CD14-positive monocyte (primary cell): ENCODE measurements around the gene CCDC170. TPM values are rescaled to one million over a fixed set of nuclear protein-coding genes. Genes with fewer than 3 reads are reported as not detected.

Source experiments
- DNase-seq, 3 donors: peaks; one replicate each; pipeline ENCODE4 v3.0.0-alpha.2; 2011 to 2022
- H2AFZ ChIP-seq: 2 replicates; pipeline ENCODE4 v1.6.0; 2012; ENCODE audit warnings: mild to moderate bottlenecking, low read depth, low read length, inconsistent platforms; ENCODE audit not compliant: insufficient read depth, poor library complexity, severe bottlenecking
- H3K27ac ChIP-seq, 2 donors: 1 replicate in 1 of 2; 2 replicates in 1 of 2; pipeline ENCODE4 v1.5.1; 2012 to 2013; ENCODE audit warnings: low read length in 2 of 2, control low read depth in 1 of 2, inconsistent platforms in 1 of 2, low read depth in 1 of 2, mild to moderate bottlenecking in 1 of 2
- H3K27me3 ChIP-seq, 2 donors: one replicate each; pipeline versions ENCODE4 v1.6.0 to v1.6.1; 2011 to 2013; ENCODE audit warnings: low read length in 2 of 2; ENCODE audit not compliant: control insufficient read depth in 2 of 2, insufficient read depth in 2 of 2
- H3K36me3 ChIP-seq, 2 donors: replicated peaks in 1 of 2; 1 replicate in 1 of 2; 2 replicates in 1 of 2; pipeline versions ENCODE4 v1.5.1 to v1.6.1; 2012 to 2013; ENCODE audit warnings: low read length in 2 of 2, control low read depth in 1 of 2, inconsistent platforms in 1 of 2, mild to moderate bottlenecking in 1 of 2; ENCODE audit not compliant: insufficient read depth in 2 of 2, control insufficient read depth in 1 of 2
- H3K4me1 ChIP-seq, 2 donors: 1 replicate in 1 of 2; 2 replicates in 1 of 2; pipeline versions ENCODE4 v1.5.1 to v1.6.1; 2012 to 2013; ENCODE audit warnings: low read length in 2 of 2, control low read depth in 1 of 2, inconsistent platforms in 1 of 2, mild to moderate bottlenecking in 1 of 2, moderate library complexity in 1 of 2; ENCODE audit not compliant: insufficient read depth in 2 of 2, control insufficient read depth in 1 of 2
- H3K4me2 ChIP-seq: replicated peaks from 2 replicates; pipeline ENCODE3; 2012; ENCODE audit warnings: low read length, moderate library complexity, mild to moderate bottlenecking; ENCODE audit not compliant: poor library complexity, severe bottlenecking; ENCODE audit errors: extremely low read depth
- H3K4me3 ChIP-seq, 3 experiments: fragments of 200-600 bp in 1 of 3; sonication (generic) in 1 of 3; replicated peaks in 1 of 3; 1 replicate in 2 of 3; 2 replicates in 1 of 3; pipeline ENCODE4 v1.5.1; 2011 to 2013; ENCODE audit warnings: low read length in 3 of 3, mild to moderate bottlenecking in 3 of 3, control low read depth in 2 of 3, low read depth in 2 of 3, inconsistent platforms in 1 of 3, moderate library complexity in 1 of 3
- H3K79me2 ChIP-seq: 2 replicates; pipeline ENCODE4 v1.6.0; 2012; ENCODE audit warnings: mild to moderate bottlenecking, control low read depth, inconsistent platforms, low read length, moderate library complexity; ENCODE audit not compliant: insufficient read depth
- H3K9ac ChIP-seq: 2 replicates; pipeline ENCODE4 v1.6.0; 2017; ENCODE audit warnings: low read length, mild to moderate bottlenecking; ENCODE audit not compliant: insufficient read depth, poor library complexity, severe bottlenecking
- H3K9me3 ChIP-seq, 2 donors: replicated peaks in 1 of 2; 1 replicate in 1 of 2; 2 replicates in 1 of 2; pipeline versions ENCODE4 v1.5.1 to v1.6.1; 2012 to 2013; ENCODE audit warnings: low read length in 2 of 2, control low read depth in 1 of 2; ENCODE audit not compliant: control insufficient read depth in 1 of 2, insufficient read depth in 1 of 2
- H4K20me1 ChIP-seq: 2 replicates; pipeline ENCODE4 v1.6.0; 2012; ENCODE audit warnings: mild to moderate bottlenecking, low read length, control low read depth, moderate library complexity; ENCODE audit not compliant: insufficient read depth
- H3K27ac Mint-ChIP-seq, 7 donors: one replicate each; pipeline ENCODE4 v1.8.0; 2020; ENCODE audit warnings: mild to moderate bottlenecking in 7 of 7, mixed read lengths in 7 of 7, moderate library complexity in 6 of 7, inconsistent platforms in 2 of 7
- H3K27me3 Mint-ChIP-seq, 3 donors: one replicate each; pipeline ENCODE4 v1.8.0; 2021 to 2022; ENCODE audit warnings: low read depth in 3 of 3, mild to moderate bottlenecking in 3 of 3, mixed read lengths in 3 of 3, moderate library complexity in 3 of 3, inconsistent platforms in 1 of 3
- H3K36me3 Mint-ChIP-seq, 2 donors: one replicate each; pipeline ENCODE4 v1.8.0; 2020; ENCODE audit warnings: mixed read lengths in 2 of 2, inconsistent platforms in 1 of 2, mild to moderate bottlenecking in 1 of 2
- H3K4me1 Mint-ChIP-seq: one replicate; pipeline ENCODE4 v1.8.0; 2020; ENCODE audit warnings: mild to moderate bottlenecking, mixed read lengths
- H3K4me3 Mint-ChIP-seq, 2 donors: one replicate each; pipeline ENCODE4 v1.8.0; 2020; ENCODE audit warnings: mild to moderate bottlenecking in 2 of 2, mixed read lengths in 2 of 2, moderate library complexity in 1 of 2
- H3K9me3 Mint-ChIP-seq, 7 donors: one replicate each; pipeline ENCODE4 v1.8.0; 2020 to 2022; ENCODE audit warnings: mixed read lengths in 7 of 7, mild to moderate bottlenecking in 6 of 7, moderate library complexity in 6 of 7, inconsistent platforms in 2 of 7
- CTCF ChIP-seq: fragments of 200-600 bp; IDR thresholded peaks from one replicate; pipeline ENCODE4 v1.8.0; 2022; ENCODE audit warnings: antibody characterized with exemption, mild to moderate bottlenecking
- WGBS: methylation state at CpG from one replicate; pipeline ENCODE4 v1.1.5; 2013; ENCODE audit warnings: missing lambda C conversion rate; ENCODE audit not compliant: insufficient coverage; 5-methylcytosine and 5-hydroxymethylcytosine counted together
- intact Hi-C, 2 donors: fragments of 100-400 bp; cut with micrococcal nuclease; formaldehyde crosslinking; loops; one replicate each; pipeline versions ENCODE4 v1.15.0 to v1.15.1; 2023
- polyA plus RNA-seq, 3 donors: library from polyadenylated mRNA; depleted of rRNA in 1 of 3; unstranded in 2 of 3; stranded (reverse) in 1 of 3; fragments of 300-500 nt in 2 of 3; fragments of >200 nt in 1 of 3; fragmentation: Illumina TruSeq in 2 of 3; gene quantifications; 1 replicate in 2 of 3; 2 replicates in 1 of 3; pipeline ENCODE4 v1.2.3, GENCODE V29; 2012 to 2021

CCDC170 gene
- polyA plus RNA-seq, 3 donors: 4.2 to 7.0 (median 6.3) TPM

- peaks cover 10 to 20% (median 13%) of the 10 kb centered on the region in 7 donors for H3K9me3 Mint-ChIP-seq
- DNase-seq: no peak
- H3K4me3 Mint-ChIP-seq: no peak overlapping the region
- no peaks in the 10 kb centered on the region for H4K20me1 ChIP-seq
- peaks cover 5 to 12% of the 10 kb centered on the region in 2 donors for H3K9me3 ChIP-seq
- no peak overlapping the region for H3K27ac Mint-ChIP-seq
- H3K4me3 ChIP-seq: no peak overlapping the region
- intact Hi-C loops: no loop called here
- H3K4me2 ChIP-seq: no peak overlapping the region
- H3K36me3 Mint-ChIP-seq: peaks cover 9 to 10% of the 10 kb centered on the region in 2 donors
- peaks cover 0 to 5% of the 10 kb centered on the region in 2 donors for H3K36me3 ChIP-seq
- TF ChIP-seq CTCF: no peak
- peaks cover 10% of the 10 kb centered on the region for H3K4me1 Mint-ChIP-seq
- peaks cover 0 to 2% (median 2%) of the 10 kb centered on the region in 3 donors for H3K27me3 Mint-ChIP-seq
- H3K9ac ChIP-seq: no peak overlapping the region
- WGBS: no CpG with 5 or more reads among the region's 3 CpGs
- peaks cover 0 to 6% of the 10 kb centered on the region in 2 donors for H3K4me1 ChIP-seq
- H2AFZ ChIP-seq: no peak overlapping the region
- no peak overlapping the region for H3K27ac ChIP-seq
- no peaks in the 10 kb centered on the region for H3K79me2 ChIP-seq
- no peaks in the 10 kb centered on the region for H3K27me3 ChIP-seq
Observed at GRCh38 chr6:151534576-151534975, 40.8 kb downstream of the CCDC170 start.

- H4K20me1 ChIP-seq: no peaks in the 10 kb centered on the region
- no peak overlapping the region for H3K4me3 ChIP-seq
- 100% methylated on average over 2 of the region's 4 CpGs for WGBS
- Mint-ChIP-seq H3K27me3 (peaks cover 0 to 2% (median 2%) of the 10 kb centered on the region in 3 donors), H3K9me3 (peaks cover 15 to 30% (median 21%) of the 10 kb centered on the region in 7 donors), H3K36me3 (peaks cover 10 to 16% of the 10 kb centered on the region in 2 donors), H3K27ac (no peak overlapping the region), H3K4me1 (peaks cover 10% of the 10 kb centered on the region), H3K4me3 (no peak overlapping the region)
- no peak for TF ChIP-seq CTCF
- no peaks in the 10 kb centered on the region for H3K79me2 ChIP-seq
- H3K36me3 ChIP-seq: peaks cover 0 to 10% of the 10 kb centered on the region in 2 donors
- H3K27ac ChIP-seq: no peak overlapping the region
- H3K9ac ChIP-seq: no peak overlapping the region
- H3K4me2 ChIP-seq: no peak overlapping the region
- no peak overlapping the region for H2AFZ ChIP-seq
- intact Hi-C loops: no loop called here
- H3K4me1 ChIP-seq: peaks cover 0 to 6% of the 10 kb centered on the region in 2 donors
- peaks cover 13 to 18% of the 10 kb centered on the region in 2 donors for H3K9me3 ChIP-seq
- no peaks in the 10 kb centered on the region for H3K27me3 ChIP-seq
- DNase-seq: no peak
Observed at GRCh38 chr6:151535476-151536187, 41.8 kb downstream of the CCDC170 start.
